Smooth muscle cell (in vitro differentiated cells): ENCODE data around the gene SMARCA2. TPM values are rescaled to one million over a fixed set of nuclear protein-coding genes. Genes with fewer than 3 reads are reported as not detected.

Experiments used
- DNase-seq: peaks from one replicate; lab custom pipeline; 2025; ENCODE audit not compliant: unreplicated experiment; lab: John Stamatoyannopoulos, UW
- H2AFZ ChIP-seq: fragments of 200-600 bp; sonication (generic); 2 replicates; pipeline ENCODE4 v1.6.0; 2016; ENCODE audit warnings: antibody characterized with exemption, low read depth, mild to moderate bottlenecking
- H3F3A ChIP-seq: fragments of 200-600 bp; sonication (generic); 2 replicates; pipeline ENCODE4 v1.6.0; 2017; ENCODE audit warnings: antibody characterized with exemption, low read depth
- H3K27ac ChIP-seq: fragments of 200-600 bp; sonication (generic); 2 replicates; pipeline ENCODE4 v1.5.1; 2016; ENCODE audit warnings: low read depth, mild to moderate bottlenecking
- H3K27me3 ChIP-seq: fragments of 200-600 bp; sonication (generic); 2 replicates; pipeline ENCODE4 v1.6.1; 2016; ENCODE audit warnings: low read depth, mild to moderate bottlenecking
- H3K36me3 ChIP-seq: fragments of 200-600 bp; sonication (generic); 2 replicates; pipeline ENCODE4 v1.5.1; 2016; ENCODE audit warnings: low read depth
- H3K4me1 ChIP-seq: fragments of 200-600 bp; sonication (generic); 2 replicates; pipeline ENCODE4 v1.5.1; 2016; ENCODE audit warnings: low read depth
- H3K4me2 ChIP-seq: fragments of 200-600 bp; sonication (generic); 2 replicates; pipeline ENCODE4 v1.6.0; 2016; ENCODE audit warnings: mild to moderate bottlenecking
- H3K4me3 ChIP-seq: fragments of 200-600 bp; sonication (generic); 2 replicates; pipeline ENCODE4 v1.5.1; 2016; ENCODE audit warnings: mild to moderate bottlenecking
- H3K79me2 ChIP-seq: fragments of 200-600 bp; sonication (generic); 2 replicates; pipeline ENCODE4 v1.6.0; 2016; ENCODE audit warnings: low read depth, mild to moderate bottlenecking
- H3K9ac ChIP-seq: fragments of 200-600 bp; sonication (generic); 2 replicates; pipeline ENCODE4 v1.6.0; 2016; ENCODE audit warnings: low read depth
- H3K9me3 ChIP-seq: fragments of 200-600 bp; sonication (generic); replicated peaks from 2 replicates; pipeline ENCODE4 v1.5.1; 2016; ENCODE audit warnings: low read depth
- H4K20me1 ChIP-seq: fragments of 200-600 bp; sonication (generic); 2 replicates; pipeline ENCODE4 v1.6.0; 2016; ENCODE audit warnings: low read depth
- CTCF ChIP-seq: fragments of 200-600 bp; sonication (generic); IDR thresholded peaks from 2 replicates; pipeline ENCODE4 v1.5.1; 2017; ENCODE audit warnings: borderline replicate concordance, mild to moderate bottlenecking, antibody characterized with exemption; ENCODE audit not compliant: insufficient read depth, poor library complexity, severe bottlenecking
- WGBS: methylation state at CpG from one replicate; pipeline ENCODE4 v1.1.7; 2016; ENCODE audit warnings: low lambda C conversion rate; 5-methylcytosine and 5-hydroxymethylcytosine counted together
- polyA plus RNA-seq: library from polyadenylated mRNA; unstranded; fragments of >200 nt; fragmentation: Nextera tagmentation; extraction: Ambion mirVana; gene quantifications from 2 replicates; pipeline ENCODE4 v1.2.1, GENCODE V29; 2016
- total RNA-seq: library from RNA; depleted of rRNA; stranded (reverse); fragments of >200 nt; gene quantifications from 2 replicates; pipeline ENCODE4 v1.2.3, GENCODE V29; 2014

The SMARCA2 gene
- total and polyA plus RNA-seq, 2 experiments from 2014 or later, result 27.7 to 61.7 TPM

- Histone ChIP-seq H3K4me3 (no peak overlapping the region), H3K4me1 (peaks cover 12% of the 10 kb centered on the region), H3K36me3 (no peaks in the 10 kb centered on the region), H3K79me2 (no peaks in the 10 kb centered on the region), H3K9ac (no peak overlapping the region), H2AFZ (no peak overlapping the region), H3K4me2 (no peak overlapping the region), H3K27ac (no peak overlapping the region), H4K20me1 (no peaks in the 10 kb centered on the region), H3K27me3 (no peaks in the 10 kb centered on the region), H3F3A (no peaks in the 10 kb centered on the region), H3K9me3 (no peaks in the 10 kb centered on the region)
- no peak for TF ChIP-seq CTCF
- WGBS, result 96% methylated on average over 2 of the region's 2 CpGs
- DNase-seq, result no peak
Measured at GRCh38 chr9:2177121-2177520, 162.0 kb downstream of the SMARCA2 start.

GRCh38 chr9:2178034-2178734, 163.0 kb downstream of the SMARCA2 start:
- no peaks in the 10 kb centered on the region for H3K9me3 ChIP-seq
- H3F3A ChIP-seq, result no peaks in the 10 kb centered on the region
- H3K36me3 ChIP-seq, result no peaks in the 10 kb centered on the region
- H3K27me3 ChIP-seq, result no peaks in the 10 kb centered on the region
- no peak for TF ChIP-seq CTCF
- H4K20me1 ChIP-seq, result no peaks in the 10 kb centered on the region
- H3K27ac ChIP-seq, result peak overlapping the region; percentile 70
- WGBS, result 78% methylated on average over 9 of the region's 9 CpGs
- no peaks in the 10 kb centered on the region for H3K79me2 ChIP-seq
- no peak overlapping the region for H2AFZ ChIP-seq
- no peak overlapping the region for H3K4me2 ChIP-seq
- no peak for DNase-seq
- no peak overlapping the region for H3K4me3 ChIP-seq
- H3K9ac ChIP-seq, result no peak overlapping the region
- peaks cover 12% of the 10 kb centered on the region for H3K4me1 ChIP-seq

GRCh38 chr9:2179567-2179966, 164.4 kb downstream of the SMARCA2 start:
- H3K4me3 ChIP-seq, result no peak overlapping the region
- H4K20me1 ChIP-seq, result no peaks in the 10 kb centered on the region
- no peak overlapping the region for H3K4me2 ChIP-seq
- H3K27me3 ChIP-seq, result no peaks in the 10 kb centered on the region
- peak overlapping the region; percentile 27 for H3K9ac ChIP-seq
- peaks cover 12% of the 10 kb centered on the region for H3K4me1 ChIP-seq
- DNase-seq, result no peak
- TF ChIP-seq CTCF, result no peak
- H3K36me3 ChIP-seq, result no peaks in the 10 kb centered on the region
- H2AFZ ChIP-seq, result no peak overlapping the region
- H3K79me2 ChIP-seq, result no peaks in the 10 kb centered on the region
- H3K9me3 ChIP-seq, result no peaks in the 10 kb centered on the region
- 83% methylated on average over 3 of the region's 3 CpGs for WGBS
- no peaks in the 10 kb centered on the region for H3F3A ChIP-seq
- H3K27ac ChIP-seq, result peak overlapping the region; percentile 70

- 76% methylated on average over 5 of the region's 5 CpGs for WGBS
- Histone ChIP-seq H3K79me2 (no peaks in the 10 kb centered on the region), H4K20me1 (no peaks in the 10 kb centered on the region), H3K27me3 (no peaks in the 10 kb centered on the region), H3K4me2 (no peak overlapping the region), H2AFZ (no peak overlapping the region), H3F3A (no peaks in the 10 kb centered on the region), H3K9ac (peak overlapping the region; percentile 27), H3K4me1 (peaks cover 12% of the 10 kb centered on the region), H3K36me3 (no peaks in the 10 kb centered on the region), H3K4me3 (no peak overlapping the region), H3K9me3 (no peaks in the 10 kb centered on the region), H3K27ac (peak overlapping the region; percentile 70)
- no peak for TF ChIP-seq CTCF
- no peak for DNase-seq
Measured at GRCh38 chr9:2180154-2180553, 165.0 kb downstream of the SMARCA2 start.
